ENCODE data around the gene TSG101. TPM values are rescaled to one million over a fixed set of nuclear protein-coding genes. Genes with fewer than 3 reads are reported as not detected.

Gene TSG101
- total RNA-seq, 1 experiment from 2014 or later, result 55.9 TPM

DNA sequence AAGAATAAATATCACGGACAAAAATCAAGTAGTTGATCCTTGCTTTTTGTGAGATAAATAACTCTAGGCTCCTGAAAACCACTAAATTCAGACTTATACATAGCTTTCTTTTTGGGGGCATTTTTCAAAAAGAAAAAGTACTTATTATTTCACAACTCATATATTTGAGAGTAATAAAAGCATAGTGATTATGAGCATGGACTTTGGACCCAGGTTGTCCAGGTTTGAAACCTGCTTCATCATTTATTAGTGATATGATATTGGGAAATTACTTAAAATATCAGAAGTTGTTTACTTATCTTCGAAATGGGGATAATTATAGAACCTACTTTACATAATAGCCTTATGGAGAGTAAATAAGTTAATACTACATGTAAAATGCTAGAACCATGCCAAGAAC is 88.1 kb downstream of the TSG101 start:
- H3K4me3 ChIP-seq, result no peak overlapping the region
- no peaks in the 10 kb centered on the region for H3K4me1 ChIP-seq (replicated peaks)
- H3K27me3 ChIP-seq (replicated peaks), result peaks cover 1% of the 10 kb centered on the region
- no peak overlapping the region for H3K27ac ChIP-seq
- no peaks in the 10 kb centered on the region for H3K9me3 ChIP-seq (replicated peaks)
- DNase-seq (ENCODE audit: low read depth in 1 of 2, low spot score in 2 of 2), result no peak
- no peaks in the 10 kb centered on the region for H3K36me3 ChIP-seq

Other genes starting within 250 kb of the TSG101 start
- 58.2 and 67.5 TPM in 2 replicates for gene HPS5, start 204.8 kb downstream of the TSG101 start, total RNA-seq (2014; rRNA removed; shearing (Covaris generic))
- gene GTF2H1, start 204.4 kb downstream of the TSG101 start, total RNA-seq (2014; rRNA removed; shearing (Covaris generic)), result 93.8 and 121 TPM in 2 replicates
- 758 and 913 TPM in 2 replicates for gene LDHA, start 132.4 kb downstream of the TSG101 start, total RNA-seq (2014; rRNA removed; shearing (Covaris generic))
- 0.08 TPM in 1 of 2 replicates, not detected in the other for gene LDHC, start 114.6 kb downstream of the TSG101 start, total RNA-seq (2014; rRNA removed; shearing (Covaris generic))
- gene LDHAL6A, start 71.1 kb downstream of the TSG101 start, total RNA-seq (2014; rRNA removed; shearing (Covaris generic)), result not detected in 2 replicates
- gene UEVLD, start 61.8 kb upstream of the TSG101 start, total RNA-seq (2014; rRNA removed; shearing (Covaris generic)), result 14.9 and 22.0 TPM in 2 replicates
- gene MISFA, start 72.8 kb upstream of the TSG101 start, total RNA-seq (2014; rRNA removed; shearing (Covaris generic)), result 0.32 and 0.91 TPM in 2 replicates
- 13.3 and 22.1 TPM in 2 replicates for gene SPTY2D1, start 107.4 kb upstream of the TSG101 start, total RNA-seq (2014; rRNA removed; shearing (Covaris generic))
- gene TMEM86A, start 171.8 kb upstream of the TSG101 start, total RNA-seq (2014; rRNA removed; shearing (Covaris generic)), result 0.32 TPM in 1 of 2 replicates, not detected in the other
- not detected in 2 replicates for gene IGSF22, start 199.2 kb upstream of the TSG101 start, total RNA-seq (2014; rRNA removed; shearing (Covaris generic))

All from SJSA1 (cell line).